H1 (cell line): ENCODE results near the gene TRPV6.

Experiments used
- HDAC2 ChIP-seq, 2 experiments: fragments of 300-600 bp in 1 of 2; sonication (generic) in 1 of 2; IDR thresholded peaks; 2 replicates each; pipeline ENCODE4 v1.6.1; 2011 to 2012; ENCODE audit warnings: low read depth in 2 of 2, low read length in 2 of 2, mild to moderate bottlenecking in 2 of 2, moderate library complexity in 2 of 2, borderline replicate concordance in 1 of 2, inconsistent platforms in 1 of 2
- KDM5A ChIP-seq: fragments of 200-600 bp; IDR thresholded peaks from 2 replicates; pipeline ENCODE4 v1.7.1; 2012; ENCODE audit warnings: mild to moderate bottlenecking, low read length, inconsistent platforms, mixed read lengths
- RFX5 ChIP-seq: IDR thresholded peaks from 2 replicates; pipeline ENCODE4 v1.6.1; 2011; ENCODE audit warnings: low read depth, low read length, improper control_type of control experiment, borderline replicate concordance
- SAP30 ChIP-seq: fragments of 300-600 bp; sonication (generic); IDR thresholded peaks from 2 replicates; pipeline ENCODE4 v1.7.1; 2012; ENCODE audit warnings: low read length, moderate library complexity, mild to moderate bottlenecking, inconsistent platforms; ENCODE audit not compliant: insufficient read depth, insufficient replicate concordance
- TAF1 ChIP-seq: IDR thresholded peaks from 2 replicates; pipeline ENCODE4 v1.6.1; 2011; ENCODE audit warnings: mild to moderate bottlenecking, low read depth, low read length
- TF ChIP-seq, protein P1 (sequence below), 3 experiments: IDR thresholded peaks; 1 replicate in 2 of 3; 2 replicates in 1 of 3; pipeline versions ENCODE4 v1.5.1 to v1.6.1; 2011; ENCODE audit warnings: low read length in 3 of 3, mild to moderate bottlenecking in 3 of 3, inconsistent platforms in 2 of 3, low read depth in 1 of 3, moderate library complexity in 1 of 3; ENCODE audit not compliant: insufficient read depth in 1 of 3; ENCODE audit errors: control extremely low read depth in 1 of 3

DNA sequence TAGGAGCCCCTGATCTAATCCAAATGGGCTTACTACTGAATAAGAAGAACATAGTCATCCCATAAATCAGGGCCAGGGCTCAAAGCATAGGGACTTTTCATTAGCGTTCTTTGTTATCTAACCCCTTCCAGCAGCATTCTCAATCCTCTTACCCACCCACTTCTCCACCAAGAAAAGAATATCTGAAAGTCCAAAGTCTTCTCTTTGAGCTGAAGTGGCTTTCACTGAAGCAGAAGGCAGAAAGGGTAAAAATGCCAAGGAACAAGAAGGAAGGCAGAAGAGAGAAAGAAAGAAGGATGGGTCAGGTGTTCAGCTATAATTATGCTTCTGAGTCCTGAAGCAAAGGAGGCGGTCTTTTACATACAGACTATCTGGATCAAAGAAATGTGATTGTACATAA, 37.8 kb upstream of the TRPV6 start:
- TF ChIP-seq HDAC2 (IDR thresholded peaks at IDR 0.05; ENCODE audit: borderline replicate concordance in 1 of 2, low read depth in 2 of 2, low read length in 2 of 2) (no peak), KDM5A (no peak), RFX5 (no peak), TAF1 (no peak), SAP30 (no peak)
- TF ChIP-seq, protein P1, sequence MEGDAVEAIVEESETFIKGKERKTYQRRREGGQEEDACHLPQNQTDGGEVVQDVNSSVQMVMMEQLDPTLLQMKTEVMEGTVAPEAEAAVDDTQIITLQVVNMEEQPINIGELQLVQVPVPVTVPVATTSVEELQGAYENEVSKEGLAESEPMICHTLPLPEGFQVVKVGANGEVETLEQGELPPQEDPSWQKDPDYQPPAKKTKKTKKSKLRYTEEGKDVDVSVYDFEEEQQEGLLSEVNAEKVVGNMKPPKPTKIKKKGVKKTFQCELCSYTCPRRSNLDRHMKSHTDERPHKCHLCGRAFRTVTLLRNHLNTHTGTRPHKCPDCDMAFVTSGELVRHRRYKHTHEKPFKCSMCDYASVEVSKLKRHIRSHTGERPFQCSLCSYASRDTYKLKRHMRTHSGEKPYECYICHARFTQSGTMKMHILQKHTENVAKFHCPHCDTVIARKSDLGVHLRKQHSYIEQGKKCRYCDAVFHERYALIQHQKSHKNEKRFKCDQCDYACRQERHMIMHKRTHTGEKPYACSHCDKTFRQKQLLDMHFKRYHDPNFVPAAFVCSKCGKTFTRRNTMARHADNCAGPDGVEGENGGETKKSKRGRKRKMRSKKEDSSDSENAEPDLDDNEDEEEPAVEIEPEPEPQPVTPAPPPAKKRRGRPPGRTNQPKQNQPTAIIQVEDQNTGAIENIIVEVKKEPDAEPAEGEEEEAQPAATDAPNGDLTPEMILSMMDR (IDR thresholded peaks at IDR 0.05; ENCODE audit: control extremely low read depth in 1 of 3, insufficient read depth in 1 of 3, low read depth in 1 of 3, low read length in 3 of 3) = no peak
